ENCODE results near the gene SH2D4B. TPM values are rescaled to one million over a fixed set of nuclear protein-coding genes. Genes with fewer than 3 reads are reported as not detected.

The SH2D4B gene
- polyA plus RNA-seq, 1 experiment = not detected

- Histone ChIP-seq H3K36me3 (ENCODE audit: control insufficient read depth, insufficient read depth, low read length) (no peaks in the 10 kb centered on the region), H3K27me3 (ENCODE audit: control insufficient read depth, insufficient read depth, low read length) (no peaks in the 10 kb centered on the region; the same call in 1 of the 2 replicates), H3K4me3 (ENCODE audit: low read depth, low read length) (no peak overlapping the region)
- POLR2A ChIA-PET = no interaction called here
- CTCF ChIA-PET = interaction anchor here (1.4 kb wide), 1 partner anchor 91 kb away, joined by 6 read pairs; no protein-coding TSS in a partner anchor
- DNase-seq (ENCODE audit: low read depth) = no peak
- TF ChIP-seq CTCF (IDR thresholded peaks at IDR 0.05; ENCODE audit: insufficient read depth, low read depth, low read length) = no peak
These were observed 1.3 kb upstream of the SH2D4B start for GRCh38 chr10:80536361-80536835.

DNA sequence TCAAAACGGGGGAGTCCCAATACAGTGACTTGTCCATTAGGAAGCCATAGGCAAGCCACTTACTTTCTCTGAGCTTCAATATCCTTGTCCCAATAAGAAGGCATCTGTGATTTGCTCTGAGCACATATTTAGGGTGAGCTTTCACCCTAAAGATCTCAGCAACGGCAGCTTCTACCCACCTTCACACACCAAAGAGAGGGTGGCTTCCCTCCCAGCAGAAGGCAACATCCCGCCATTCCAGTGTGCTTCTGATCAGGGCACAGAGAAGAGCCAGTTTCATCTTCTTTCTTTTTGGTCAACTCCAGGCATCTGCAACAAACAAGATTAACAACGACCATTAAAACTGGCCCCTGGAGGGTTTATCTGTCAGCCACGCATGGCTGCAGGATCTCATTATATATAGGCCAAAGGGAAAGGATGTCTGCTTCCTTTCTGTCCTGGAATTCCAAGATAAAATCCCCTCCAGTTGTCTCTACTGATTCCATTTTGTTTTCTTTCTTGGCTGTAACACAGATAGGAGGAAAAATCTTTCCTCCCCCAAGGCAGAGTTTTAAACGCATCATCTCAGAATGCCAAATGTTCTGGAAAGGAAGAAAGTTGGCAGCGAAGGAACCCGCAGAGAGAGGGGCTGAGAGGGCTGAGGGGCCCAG, 491 bp upstream of the SH2D4B start:
- no peak for DNase-seq (ENCODE audit: low read depth)
- Histone ChIP-seq H3K27me3 (ENCODE audit: control insufficient read depth, insufficient read depth, low read length) (no peaks in the 10 kb centered on the region; the same call in 1 of the 2 replicates), H3K36me3 (ENCODE audit: control insufficient read depth, insufficient read depth, low read length) (no peaks in the 10 kb centered on the region), H3K4me3 (ENCODE audit: low read depth, low read length) (no peak overlapping the region)
- ChIA-PET POLR2A (no interaction called here), CTCF (interaction anchor here (1.4 kb wide), 1 partner anchor 92 kb away, joined by 6 read pairs; no protein-coding TSS in a partner anchor)
- no peak for TF ChIP-seq CTCF (IDR thresholded peaks at IDR 0.05; ENCODE audit: insufficient read depth, low read depth, low read length)

GRCh38 chr10:80538481-80539185, 931 bp downstream of the SH2D4B start:
- no peak overlapping the region for H3K4me3 ChIP-seq (ENCODE audit: low read depth, low read length)
- DNase-seq (ENCODE audit: low read depth) = no peak
- no peaks in the 10 kb centered on the region; the same call in 1 of the 2 replicates for H3K27me3 ChIP-seq (ENCODE audit: control insufficient read depth, insufficient read depth, low read length)
- ChIA-PET CTCF (no interaction called here), POLR2A (no interaction called here)
- no peak for TF ChIP-seq CTCF (IDR thresholded peaks at IDR 0.05; ENCODE audit: insufficient read depth, low read depth, low read length)
- no peaks in the 10 kb centered on the region for H3K36me3 ChIP-seq (ENCODE audit: control insufficient read depth, insufficient read depth, low read length)

DNA sequence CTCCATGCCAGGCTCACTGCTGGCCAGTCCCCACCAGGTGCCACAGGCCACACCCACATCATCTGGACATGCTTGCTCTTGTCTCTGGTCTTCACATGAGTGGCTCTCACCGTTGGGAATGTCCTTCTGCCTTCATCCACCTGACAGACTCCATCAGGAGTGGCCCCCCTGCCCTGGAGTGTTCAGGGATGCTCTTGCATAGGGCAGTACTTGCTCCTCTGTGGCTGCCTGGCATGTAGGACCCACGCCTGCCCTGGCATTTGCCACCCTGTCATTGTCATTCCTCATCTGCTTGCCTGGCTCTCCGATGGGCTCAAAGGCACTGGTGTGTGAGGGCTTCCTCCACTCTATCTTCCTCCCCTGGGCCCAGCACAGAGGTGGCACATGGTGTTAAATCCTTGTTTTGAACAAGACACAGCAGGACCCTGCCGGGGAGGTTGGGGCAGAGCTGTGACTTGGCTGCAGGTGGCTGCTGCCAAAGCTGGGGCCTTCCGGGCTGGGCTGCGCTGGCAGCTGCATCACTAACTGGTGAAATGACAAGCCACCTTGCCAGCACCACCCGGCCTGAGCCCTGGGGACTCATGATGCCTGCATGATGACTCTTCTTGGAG, 1.8 kb downstream of the SH2D4B start:
- no peaks in the 10 kb centered on the region for H3K36me3 ChIP-seq (ENCODE audit: control insufficient read depth, insufficient read depth, low read length)
- no peak for DNase-seq (ENCODE audit: low read depth)
- no peak overlapping the region for H3K4me3 ChIP-seq (ENCODE audit: low read depth, low read length)
- no peak for TF ChIP-seq CTCF (IDR thresholded peaks at IDR 0.05; ENCODE audit: insufficient read depth, low read depth, low read length)
- H3K27me3 ChIP-seq (ENCODE audit: control insufficient read depth, insufficient read depth, low read length) = no peaks in the 10 kb centered on the region; the same call in none of the 2 replicates
- CTCF ChIA-PET = no interaction called here
- POLR2A ChIA-PET = no interaction called here

DNA sequence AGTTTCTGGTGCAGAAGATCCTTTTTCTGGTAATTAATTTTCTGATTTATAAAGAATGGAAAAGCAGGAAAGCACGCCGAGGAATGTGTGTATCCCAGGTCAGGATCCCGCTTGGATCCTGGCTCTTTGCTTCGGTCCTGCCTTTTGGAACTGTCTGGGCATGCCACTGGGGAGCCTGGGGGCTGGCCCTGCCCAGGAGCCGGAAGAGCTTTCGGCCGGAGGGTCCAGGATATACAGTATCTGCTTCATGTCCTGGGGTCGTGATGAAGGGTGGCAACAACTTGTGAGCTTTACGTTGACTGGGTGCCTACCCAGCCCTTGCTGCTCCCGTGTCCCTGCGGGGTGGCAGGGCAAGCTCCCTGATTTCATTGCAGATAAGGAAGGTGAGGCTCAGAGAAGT, 2.4 kb downstream of the SH2D4B start:
- DNase-seq (ENCODE audit: low read depth) = no peak
- ChIA-PET POLR2A (no interaction called here), CTCF (no interaction called here)
- no peaks in the 10 kb centered on the region; the same call in none of the 2 replicates for H3K27me3 ChIP-seq (ENCODE audit: control insufficient read depth, insufficient read depth, low read length)
- no peak for TF ChIP-seq CTCF (IDR thresholded peaks at IDR 0.05; ENCODE audit: insufficient read depth, low read depth, low read length)
- H3K36me3 ChIP-seq (ENCODE audit: control insufficient read depth, insufficient read depth, low read length) = no peaks in the 10 kb centered on the region
- no peak overlapping the region for H3K4me3 ChIP-seq (ENCODE audit: low read depth, low read length)

Data from BJ (cell line).